SH-SY5Y (cell line): Measurements from ENCODE around the gene RNF20.

Experiments
- GATA2 ChIP-seq: IDR thresholded peaks from 2 replicates; pipeline ENCODE4 v1.6.1; 2011; ENCODE audit warnings: mild to moderate bottlenecking, low read depth, low read length
- GATA3 ChIP-seq: IDR thresholded peaks from 2 replicates; pipeline ENCODE4 v1.6.1; 2011; ENCODE audit warnings: low read depth, mild to moderate bottlenecking, low read length, moderate library complexity

The RNF20 gene

GRCh38 chr9:101516655-101517054 lies 17.0 kb upstream of the RNF20 start:
- no peak for TF ChIP-seq GATA3
- no peak for TF ChIP-seq GATA2

- TF ChIP-seq GATA2 (no peak), GATA3 (no peak)
Observed at GRCh38 chr9:101524371-101524770, 9.3 kb upstream of the RNF20 start.

- TF ChIP-seq GATA3, result no peak
- TF ChIP-seq GATA2, result no peak
Observed at GRCh38 chr9:101527066-101527465, 6.6 kb upstream of the RNF20 start.

GRCh38 chr9:101528015-101528414 lies 5.6 kb upstream of the RNF20 start:
- no peak for TF ChIP-seq GATA3
- TF ChIP-seq GATA2, result no peak

GRCh38 chr9:101530076-101530711 lies 3.5 kb upstream of the RNF20 start:
- TF ChIP-seq GATA3 (no peak), GATA2 (no peak)

- TF ChIP-seq GATA2, result no peak
- TF ChIP-seq GATA3, result no peak
Observed at GRCh38 chr9:101536351-101536750, 2.7 kb downstream of the RNF20 start.

GRCh38 chr9:101536938-101537337 lies 3.3 kb downstream of the RNF20 start:
- TF ChIP-seq GATA2 (no peak), GATA3 (no peak)

GRCh38 chr9:101540069-101540468 lies 6.4 kb downstream of the RNF20 start:
- TF ChIP-seq GATA2 (no peak), GATA3 (no peak)

GRCh38 chr9:101543098-101543735 lies 9.6 kb downstream of the RNF20 start:
- TF ChIP-seq GATA3 (no peak), GATA2 (no peak)

GRCh38 chr9:101561740-101562139 lies 28.1 kb downstream of the RNF20 start:
- TF ChIP-seq GATA2, result no peak
- no peak for TF ChIP-seq GATA3

GRCh38 chr9:101562966-101563365 lies 29.3 kb downstream of the RNF20 start:
- TF ChIP-seq GATA3 (no peak), GATA2 (no peak)

- TF ChIP-seq GATA3, result no peak
- TF ChIP-seq GATA2, result no peak
Observed at GRCh38 chr9:101564252-101564651, 30.6 kb downstream of the RNF20 start.

- TF ChIP-seq GATA3, result no peak
- TF ChIP-seq GATA2, result no peak
Observed at GRCh38 chr9:101566904-101567724, 33.5 kb downstream of the RNF20 start.

GRCh38 chr9:101567725-101568350 lies 34.2 kb downstream of the RNF20 start:
- TF ChIP-seq GATA3, result no peak

GRCh38 chr9:101569741-101570501 lies 36.3 kb downstream of the RNF20 start:
- TF ChIP-seq GATA2 (no peak), GATA3 (no peak)
